GM11168 (cell line): ENCODE measurements around the gene IRX2.

Experiments used
- in situ Hi-C: fragments of 300-500 bp; cut with MboI; formaldehyde crosslinking; loops from one replicate; pipeline ENCODE4 v1.12.0; 2022; ENCODE audit warnings: low sequenced_read_pairs; ENCODE audit not compliant: unreplicated experiment

Gene IRX2

GRCh38 chr5:2751592-2752021, at the start of gene IRX2:
Gene IRX2, minus strand, starts transcription at chr5:2751677. Its CDS starts 264 bp downstream, at chr5:2751413.
- in situ Hi-C loops: no loop called here

GRCh38 chr5:2800035-2800434, 48.6 kb upstream of the IRX2 start:
- in situ Hi-C loops: no loop called here

- in situ Hi-C loops: no loop called here
These were observed 46.5 kb upstream of the IRX2 start for GRCh38 chr5:2797981-2798380.

- in situ Hi-C loops: no loop called here
These were observed 45.7 kb upstream of the IRX2 start for GRCh38 chr5:2797160-2797559.

DNA sequence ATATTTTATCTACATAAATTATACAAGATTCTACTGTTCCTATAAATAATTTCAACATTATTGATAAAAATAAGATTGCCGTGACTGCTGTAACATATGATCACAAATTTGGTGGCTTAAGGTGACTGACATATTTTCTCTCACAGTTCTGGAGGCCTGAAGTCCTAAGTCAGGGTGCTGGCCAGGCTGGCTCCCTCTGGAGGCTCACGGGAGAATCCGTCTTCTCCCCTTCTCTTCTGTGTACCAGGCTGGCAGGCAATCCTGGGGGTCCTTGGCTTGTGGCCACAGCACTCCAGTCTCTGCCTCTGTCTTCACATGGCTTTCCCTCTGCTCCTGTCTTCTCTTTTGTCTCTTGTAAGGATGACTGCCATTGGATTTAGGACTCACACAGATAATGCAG, 31.7 kb upstream of the IRX2 start:
- in situ Hi-C loops: no loop called here

DNA sequence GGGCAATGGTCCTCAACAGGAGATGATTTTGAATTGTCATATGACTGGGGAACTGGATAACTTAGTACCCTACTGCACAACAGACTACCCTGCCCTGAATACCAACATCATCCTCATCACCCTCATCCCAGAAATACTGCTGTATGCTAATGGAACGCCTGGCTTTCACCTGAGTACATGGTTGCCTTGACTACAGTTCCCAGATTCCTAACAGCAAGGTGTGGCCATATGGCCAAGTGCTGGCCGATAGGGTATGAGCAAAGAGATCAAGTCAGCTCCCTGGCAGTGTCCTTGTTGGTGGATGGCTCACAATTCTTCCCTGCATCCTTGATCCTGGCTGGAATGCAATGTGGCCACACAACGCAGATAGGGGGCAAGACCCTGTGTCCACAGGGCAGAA, 31.2 kb upstream of the IRX2 start:
- in situ Hi-C loops: no loop called here

DNA sequence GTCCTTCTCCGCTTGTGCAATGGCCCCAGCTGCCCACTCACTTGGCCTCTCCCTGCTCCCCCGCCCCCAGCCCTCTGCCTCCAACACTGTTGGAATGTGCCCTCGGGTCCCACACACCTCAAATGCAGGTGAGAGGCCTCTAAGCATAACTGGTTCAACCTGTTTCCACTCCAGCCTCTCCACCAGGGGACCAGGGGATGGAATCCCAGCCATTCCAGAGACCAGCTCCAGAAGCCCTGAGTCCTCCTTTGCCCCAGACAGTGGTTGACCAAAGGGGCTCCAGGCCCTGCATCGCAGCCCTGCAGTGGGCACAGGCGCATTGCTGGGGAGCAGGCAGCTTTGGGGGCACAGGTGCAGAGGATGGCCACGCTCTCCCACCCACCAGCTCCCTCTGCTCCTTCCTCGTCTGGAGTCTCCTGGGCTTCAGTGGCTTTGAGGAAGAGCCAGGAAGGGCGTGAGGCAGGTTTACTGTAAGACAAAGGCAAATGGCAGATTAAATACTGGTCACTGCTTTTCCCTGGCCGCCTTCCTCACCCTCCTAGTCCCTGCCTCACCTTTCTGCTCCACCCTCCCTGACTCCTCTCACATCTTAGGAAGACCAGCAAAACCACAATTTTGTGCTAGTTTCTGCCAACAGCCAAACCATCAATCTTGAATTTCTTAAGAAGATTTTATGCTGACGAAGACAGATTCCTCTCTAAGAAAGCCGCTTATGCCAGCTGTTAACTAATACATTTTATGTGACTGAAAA, 29.1 kb upstream of the IRX2 start:
- in situ Hi-C loops: no loop called here

DNA sequence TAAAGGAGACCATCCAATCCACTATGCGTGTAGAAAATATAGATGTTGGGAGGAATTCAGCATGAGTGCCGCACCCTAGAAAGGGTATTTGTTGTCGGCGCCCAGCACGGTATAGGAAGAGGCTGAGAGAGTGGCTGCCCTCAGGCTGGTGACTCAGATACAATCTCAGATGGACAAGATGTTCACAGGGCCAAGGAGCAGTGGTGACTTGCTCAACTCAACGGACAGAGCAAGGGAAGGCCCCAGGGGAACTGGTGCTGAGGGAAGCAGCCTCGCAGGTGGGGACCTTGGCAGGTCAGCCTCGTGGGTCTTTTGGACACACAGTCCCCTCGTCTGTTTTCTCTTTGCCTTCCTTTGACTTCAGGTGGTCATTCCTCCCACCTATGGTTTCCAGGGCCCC, 28.0 kb upstream of the IRX2 start:
- in situ Hi-C loops: no loop called here

- in situ Hi-C loops: no loop called here
These were observed 25.1 kb upstream of the IRX2 start for GRCh38 chr5:2776337-2777302.

- in situ Hi-C loops: no loop called here
These were observed 21.9 kb upstream of the IRX2 start for GRCh38 chr5:2773327-2773726.

DNA sequence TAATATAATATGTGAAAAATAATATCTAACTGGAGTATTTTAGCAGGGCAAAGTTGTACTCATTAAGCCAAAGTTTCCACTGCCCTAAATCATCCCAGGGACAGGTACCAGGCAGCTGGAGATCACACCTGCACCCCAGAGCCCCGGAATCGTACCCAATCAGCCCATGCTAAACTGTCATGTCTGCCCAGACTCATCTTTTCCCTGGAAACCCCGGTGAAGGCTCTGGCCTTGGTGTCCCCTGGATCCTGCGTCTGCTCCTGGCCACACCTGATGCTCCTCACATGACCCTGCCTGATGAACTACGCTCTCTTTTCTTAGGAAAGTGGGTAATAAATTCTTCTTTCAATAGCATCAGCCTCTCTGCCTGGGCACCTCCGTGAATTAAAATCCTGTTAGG, 15.6 kb upstream of the IRX2 start:
- in situ Hi-C loops: no loop called here

- in situ Hi-C loops: no loop called here
These were observed 13.1 kb upstream of the IRX2 start for GRCh38 chr5:2764581-2764980.

DNA sequence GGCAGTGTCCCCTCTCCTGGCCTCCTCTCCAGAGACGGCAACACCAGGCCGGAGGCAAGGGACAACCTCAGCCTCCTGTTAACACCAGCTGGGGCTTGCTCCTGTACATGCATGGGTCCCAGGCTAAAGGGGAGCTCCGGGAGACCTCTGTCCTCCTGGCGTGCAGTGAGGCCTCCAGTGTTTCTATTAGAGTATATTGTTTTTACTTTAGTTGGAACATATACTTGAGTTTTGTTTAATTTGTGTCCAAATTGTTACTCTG, 12.0 kb upstream of the IRX2 start:
- in situ Hi-C loops: no loop called here

DNA sequence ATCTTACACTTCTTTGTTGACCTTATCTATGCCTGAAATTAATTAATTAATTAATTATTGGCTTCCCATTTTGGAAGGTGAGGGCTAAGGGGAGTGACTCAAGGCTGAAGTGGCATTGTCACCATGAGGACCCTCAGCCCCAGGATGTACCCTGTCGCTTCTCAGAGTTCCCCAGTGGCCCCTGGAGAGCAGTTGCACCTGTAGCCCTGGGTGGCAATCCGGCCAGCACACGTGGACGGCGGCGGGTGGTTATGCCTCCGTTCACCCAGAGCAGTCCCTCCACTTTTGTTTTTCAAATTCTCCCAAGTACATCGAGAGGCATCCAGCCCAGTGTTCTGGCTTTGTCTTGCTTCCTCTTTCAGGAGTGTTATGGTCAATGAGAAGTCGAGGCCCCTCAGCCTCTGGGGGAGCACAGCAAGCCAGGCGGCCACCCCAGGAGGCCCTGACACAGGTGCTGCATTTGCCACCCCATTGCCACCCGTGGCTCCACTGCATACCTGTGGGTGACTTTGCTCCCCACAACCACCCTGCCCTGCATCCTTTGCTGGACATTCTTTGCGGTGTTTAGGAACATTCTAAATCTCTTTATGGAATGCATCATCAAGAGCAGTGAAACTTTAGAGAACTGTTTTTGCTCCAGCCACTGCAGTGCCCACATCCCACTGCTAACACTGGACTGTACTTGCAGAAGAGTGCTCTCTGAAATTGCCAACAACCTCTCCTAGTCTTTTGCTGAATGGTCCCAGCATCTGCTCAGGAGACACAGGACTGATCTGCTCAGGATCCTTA, 11.5 kb upstream of the IRX2 start:
- in situ Hi-C loops: no loop called here

- in situ Hi-C loops: no loop called here
These were observed 10.5 kb upstream of the IRX2 start for GRCh38 chr5:2761921-2762488.

DNA sequence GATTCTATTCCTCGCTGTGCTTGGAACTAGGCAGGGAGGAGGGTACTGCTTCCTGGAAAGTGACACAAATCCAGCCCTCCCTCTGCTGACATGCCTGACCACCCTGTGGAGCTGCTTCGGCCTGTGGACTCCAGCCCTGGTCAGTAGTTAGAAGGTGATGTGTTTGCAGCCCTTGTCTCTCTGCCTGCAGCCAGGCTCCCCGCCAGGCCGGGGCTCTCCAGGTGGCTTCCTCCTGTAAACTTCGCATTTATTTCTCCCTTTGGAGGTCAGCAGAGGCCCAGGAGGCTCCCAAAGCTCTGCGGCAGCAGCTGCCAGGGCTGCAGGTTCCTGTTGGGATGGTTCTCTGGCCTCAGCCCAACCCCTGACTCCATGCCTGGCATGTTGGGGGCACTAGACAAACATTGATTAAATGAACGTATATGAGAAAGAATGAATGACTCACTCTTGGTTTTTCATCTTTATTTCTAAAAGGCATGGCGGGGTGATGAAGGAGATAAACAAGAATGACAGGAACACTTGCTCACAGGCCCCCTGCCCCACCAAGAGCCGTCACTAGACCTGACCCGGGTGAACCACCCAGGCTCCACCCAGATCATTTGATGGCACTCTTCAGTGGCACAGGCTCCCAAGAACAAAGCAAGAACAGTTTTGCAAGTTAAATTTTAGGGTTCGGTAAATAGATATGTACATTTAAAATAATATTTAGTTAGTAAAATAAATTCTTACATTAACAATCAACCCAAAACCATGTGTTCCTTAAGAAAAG, 8.4 kb upstream of the IRX2 start:
- in situ Hi-C loops: no loop called here

- in situ Hi-C loops: no loop called here
These were observed 7.6 kb upstream of the IRX2 start for GRCh38 chr5:2759091-2759490.

- in situ Hi-C loops: no loop called here
These were observed 7.2 kb upstream of the IRX2 start for GRCh38 chr5:2758632-2759031.

GRCh38 chr5:2757563-2758351, 6.3 kb upstream of the IRX2 start:
- in situ Hi-C loops: no loop called here
